RCC 7860 (cell line): ENCODE results near the gene MIOX.
A peak's percentile ranks its signal among the peaks of the same experiment; 100 is the strongest.

Experiments
- DNase-seq: peaks from one replicate; pipeline ENCODE4 v3.0.0-alpha.2; 2015; ENCODE audit warnings: low spot score
- FAIRE-seq: peaks from 2 replicates; lab custom pipeline; 2012; peaks lifted over from hg19 to GRCh38; lab: Jason Lieb, UNC

MIOX gene

GRCh38 chr22:50488886-50489285, 2.2 kb downstream of the MIOX start:
- FAIRE-seq, result no peak
- no peak for DNase-seq

- DNase-seq (no peak), FAIRE-seq (no peak)
These were observed 2.9 kb downstream of the MIOX start for GRCh38 chr22:50489363-50490243.

GRCh38 chr22:50490531-50491308, 4.1 kb downstream of the MIOX start:
- DNase-seq (no peak), FAIRE-seq (no peak)

- DNase-seq (no peak), FAIRE-seq (no peak)
These were observed 10.4 kb downstream of the MIOX start for GRCh38 chr22:50497093-50497492.

GRCh38 chr22:50498322-50498890, 11.7 kb downstream of the MIOX start:
- DNase-seq, result peak; percentile 58
- no peak for FAIRE-seq

- FAIRE-seq (no peak), DNase-seq (no peak)
These were observed 13.8 kb downstream of the MIOX start for GRCh38 chr22:50500452-50500851.

- DNase-seq, result no peak
These were observed 15.4 kb downstream of the MIOX start for GRCh38 chr22:50502096-50502495.

GRCh38 chr22:50502628-50503474, 16.2 kb downstream of the MIOX start:
- FAIRE-seq (no peak), DNase-seq (no peak)

More at GRCh38 chr22:50502096-50502495, 15.4 kb downstream of the MIOX start:
- no peak for FAIRE-seq

- no peak for DNase-seq
- FAIRE-seq, result no peak
These were observed 17.0 kb downstream of the MIOX start for GRCh38 chr22:50503475-50504145.

GRCh38 chr22:50504369-50505211, 17.9 kb downstream of the MIOX start:
- no peak for DNase-seq

GRCh38 chr22:50505276-50505775, 18.7 kb downstream of the MIOX start:
- DNase-seq (no peak), FAIRE-seq (no peak)

More at GRCh38 chr22:50504369-50505211, 17.9 kb downstream of the MIOX start:
- no peak for FAIRE-seq

- FAIRE-seq, result no peak
These were observed 19.3 kb downstream of the MIOX start for GRCh38 chr22:50505776-50506610.

GRCh38 chr22:50506611-50507420, 20.2 kb downstream of the MIOX start:
- FAIRE-seq (no peak), DNase-seq (peak; percentile 10)

More at GRCh38 chr22:50505776-50506610, 19.3 kb downstream of the MIOX start:
- DNase-seq, result no peak

- no peak for FAIRE-seq
- no peak for DNase-seq
These were observed 20.8 kb downstream of the MIOX start, which contains the start of gene LMF2 for GRCh38 chr22:50507421-50507990. LMF2 (minus strand) TSS chr22:50507702; CDS start chr22:50507675, 27 bp downstream.

GRCh38 chr22:50507991-50508884, 21.6 kb downstream of the MIOX start, which contains the start of gene NCAPH2:
NCAPH2 (plus strand) TSS chr22:50508224; CDS start chr22:50508338, 114 bp downstream.
- FAIRE-seq (no peak), DNase-seq (peak; percentile 89)

- no peak for DNase-seq
- no peak for FAIRE-seq
These were observed 22.2 kb downstream of the MIOX start for GRCh38 chr22:50508897-50509296.
